HG03571 (cell line): Measurements from ENCODE around the gene TLE7.

Experiments used
- ATAC-seq: cut with Tn5 transposase; IDR thresholded peaks from one replicate; pipeline ENCODE4 v1.9.1; 2021; ENCODE audit not compliant: unreplicated experiment

The TLE7 gene

DNA sequence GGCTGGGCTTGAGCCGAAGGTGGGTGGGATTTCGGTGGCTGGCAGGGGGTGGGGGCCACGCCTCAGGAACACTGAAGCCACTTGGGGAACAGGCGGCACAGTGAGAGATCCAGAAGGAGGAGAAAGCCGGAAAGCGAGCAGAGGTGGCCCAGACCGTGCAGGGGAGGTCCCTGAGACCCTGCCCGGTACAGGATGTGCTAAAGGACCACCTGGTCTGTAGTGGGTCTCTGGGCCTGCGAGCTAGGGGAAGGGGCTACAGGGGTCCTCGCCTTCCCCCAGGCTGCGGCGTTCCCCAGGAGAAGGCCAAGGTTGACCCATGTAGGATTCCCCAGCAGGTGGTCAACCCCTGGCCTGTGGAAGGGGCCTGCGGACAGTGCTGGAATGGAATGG lies at the start of gene TLE7:
TLE7 (minus strand) TSS at position 4 of the 390 bp plus-strand sequence. CDS start 8,730 bp downstream, outside the sequence.
- no peak for ATAC-seq

DNA sequence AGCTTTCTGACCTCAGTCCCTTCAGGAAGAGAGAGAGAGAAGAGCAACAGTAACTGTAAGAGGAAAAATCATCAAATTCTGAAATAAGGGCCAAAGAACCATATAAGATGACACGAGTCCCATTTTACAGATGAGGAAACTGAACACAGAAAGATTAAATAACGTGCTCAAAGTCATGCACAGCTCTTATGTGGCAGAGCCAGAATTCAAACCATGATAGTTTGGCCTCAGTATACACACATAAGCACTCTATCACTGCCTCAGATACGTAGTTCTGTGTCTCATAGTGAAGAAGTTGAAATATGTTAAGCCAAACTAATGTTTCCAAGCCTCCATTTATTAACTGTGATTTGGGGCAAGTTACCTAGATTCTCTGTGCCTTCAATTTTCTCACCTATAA lies 49.2 kb upstream of the TLE7 start:
- ATAC-seq: no peak

DNA sequence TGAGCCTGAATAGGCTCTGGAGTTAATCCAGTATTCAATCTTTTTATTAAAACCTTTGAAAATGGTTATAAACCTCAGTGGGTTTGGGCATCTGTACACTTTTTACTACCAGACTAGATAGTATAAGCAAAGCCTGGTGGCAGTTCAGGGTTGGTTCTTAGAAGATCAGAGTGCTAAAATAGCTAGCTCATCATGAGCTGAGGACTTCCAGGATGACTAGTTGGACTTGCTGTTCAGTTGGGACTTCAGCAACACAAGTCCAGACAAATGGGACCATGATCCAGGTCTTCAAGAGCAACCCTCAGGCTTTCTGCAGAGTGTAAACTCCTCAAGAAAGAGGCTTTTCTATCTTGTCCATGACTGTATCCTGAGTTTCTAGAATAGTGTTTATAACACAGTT lies 48.5 kb upstream of the TLE7 start:
- ATAC-seq: no peak

DNA sequence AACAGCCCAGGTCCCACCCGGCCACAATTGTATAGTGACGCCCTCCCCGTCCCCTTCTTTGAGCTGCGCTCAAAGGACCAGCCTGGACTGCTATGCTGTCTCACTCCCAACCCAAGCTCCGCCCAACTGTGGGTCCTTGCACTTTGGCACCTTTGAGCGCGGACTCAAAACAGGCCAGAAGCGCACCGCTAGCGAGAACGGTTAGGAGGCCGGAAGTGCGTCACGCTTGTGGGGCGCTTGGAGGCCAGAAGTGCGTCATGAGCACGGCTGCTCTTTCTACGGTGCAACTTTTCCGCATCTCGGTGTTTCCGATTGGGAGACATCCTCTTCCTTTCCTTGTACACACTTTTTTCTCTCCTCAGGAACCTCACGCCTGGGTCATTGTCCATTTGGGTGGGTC lies 47.3 kb upstream of the TLE7 start, which contains the start of gene ZNF19:
ZNF19 (minus strand) TSS at position 203 of the 400 bp plus-strand sequence. CDS start 7,210 bp downstream, outside the sequence.
- no peak for ATAC-seq

DNA sequence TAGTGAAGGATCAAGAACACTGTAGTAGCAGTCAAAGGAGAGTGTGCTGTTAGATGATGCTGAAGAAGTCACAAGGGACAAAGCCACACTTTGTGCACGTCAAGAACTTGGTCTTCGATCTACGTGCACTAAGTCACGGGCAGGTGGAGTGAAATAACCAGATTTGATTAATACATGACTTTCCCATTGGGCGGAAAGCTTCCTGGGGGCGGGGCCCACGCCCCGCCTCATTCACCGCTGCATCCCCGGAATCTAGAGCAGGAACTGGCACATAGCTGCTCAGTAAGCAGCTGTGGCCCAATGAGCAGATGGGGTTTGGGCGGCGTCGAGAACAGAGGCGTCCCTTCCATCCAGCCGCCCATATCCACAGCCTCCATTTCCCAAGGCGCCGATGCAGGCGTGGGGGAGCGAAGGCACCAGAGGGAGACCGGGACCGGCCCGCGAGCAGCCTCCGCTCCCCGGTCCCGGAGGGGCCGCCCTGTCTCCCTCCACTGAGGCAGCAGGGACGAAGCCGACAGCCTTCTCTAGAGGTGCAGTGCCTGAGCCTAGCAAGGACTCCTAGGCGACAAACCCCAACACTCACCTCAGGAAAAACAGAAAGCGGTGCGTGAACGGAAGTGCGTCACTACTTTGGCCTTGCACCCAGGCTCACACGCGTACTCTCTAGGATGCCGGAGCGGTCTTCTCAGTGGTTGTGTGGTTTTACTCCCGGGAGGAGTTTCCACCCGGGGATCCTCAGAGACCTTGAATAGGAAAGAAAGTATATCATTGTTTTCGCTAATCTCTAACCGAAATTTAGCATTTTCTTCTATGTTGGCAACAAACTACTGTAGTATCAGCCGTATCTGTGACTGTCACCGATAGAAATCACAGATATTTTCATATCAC lies 42.4 kb upstream of the TLE7 start:
- ATAC-seq: peak; percentile 93

DNA sequence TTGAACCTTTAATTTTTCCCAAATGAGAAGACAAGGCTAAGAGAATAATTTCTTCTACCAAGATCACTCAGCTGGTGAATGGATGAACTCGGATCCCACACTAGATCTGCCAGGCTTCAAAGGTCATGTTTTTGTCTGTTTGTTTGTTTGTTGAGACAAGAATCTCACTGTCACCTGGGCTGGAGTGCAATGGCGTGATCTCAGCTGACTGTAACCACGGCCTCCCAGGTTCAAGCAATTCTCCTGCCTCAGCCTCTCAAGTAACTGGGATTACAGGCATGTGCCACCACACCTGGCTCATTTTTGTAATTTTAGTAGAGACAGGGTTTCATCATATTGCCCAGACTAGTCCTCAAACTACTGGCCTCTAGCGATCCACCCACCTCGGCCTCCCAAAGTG lies 40.7 kb upstream of the TLE7 start:
- ATAC-seq: no peak

DNA sequence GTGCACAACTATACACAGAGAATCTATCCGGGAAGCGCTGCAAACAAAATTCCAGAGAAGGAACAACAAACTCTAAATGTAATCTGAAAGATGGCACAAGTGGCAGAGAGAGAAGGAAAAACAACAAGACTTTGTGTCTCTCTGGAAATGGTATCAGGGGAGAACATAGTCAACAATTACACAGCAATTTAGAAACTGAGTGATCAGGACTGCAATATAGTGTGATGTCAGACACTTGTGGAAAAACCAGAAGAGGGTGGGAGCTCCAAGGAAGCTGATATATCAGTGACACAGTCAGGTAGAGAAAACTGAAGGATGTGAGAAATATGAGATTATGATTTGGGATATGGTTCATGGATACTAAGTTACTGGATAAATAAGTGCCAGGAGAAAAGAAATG lies 39.1 kb upstream of the TLE7 start:
- no peak for ATAC-seq

DNA sequence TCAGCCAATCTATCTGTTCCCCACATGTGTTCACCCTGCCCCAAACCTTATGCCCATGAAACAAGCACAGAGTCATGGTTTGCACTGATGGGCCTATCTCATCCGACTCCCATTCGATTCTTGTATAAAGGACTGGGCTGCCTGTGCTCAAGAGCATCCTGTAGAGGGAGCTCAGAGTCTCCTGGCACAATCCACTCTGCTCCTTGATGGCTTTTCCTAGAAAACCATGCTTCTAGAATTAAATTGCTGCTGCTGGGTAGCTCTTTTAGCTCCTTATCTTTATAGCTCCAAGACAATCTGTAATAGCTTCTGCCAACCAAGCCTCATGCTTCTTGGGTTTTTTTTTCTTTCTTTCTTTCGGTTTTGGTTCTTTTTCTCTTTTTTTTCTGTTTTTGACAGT lies 37.6 kb upstream of the TLE7 start:
- ATAC-seq: no peak

DNA sequence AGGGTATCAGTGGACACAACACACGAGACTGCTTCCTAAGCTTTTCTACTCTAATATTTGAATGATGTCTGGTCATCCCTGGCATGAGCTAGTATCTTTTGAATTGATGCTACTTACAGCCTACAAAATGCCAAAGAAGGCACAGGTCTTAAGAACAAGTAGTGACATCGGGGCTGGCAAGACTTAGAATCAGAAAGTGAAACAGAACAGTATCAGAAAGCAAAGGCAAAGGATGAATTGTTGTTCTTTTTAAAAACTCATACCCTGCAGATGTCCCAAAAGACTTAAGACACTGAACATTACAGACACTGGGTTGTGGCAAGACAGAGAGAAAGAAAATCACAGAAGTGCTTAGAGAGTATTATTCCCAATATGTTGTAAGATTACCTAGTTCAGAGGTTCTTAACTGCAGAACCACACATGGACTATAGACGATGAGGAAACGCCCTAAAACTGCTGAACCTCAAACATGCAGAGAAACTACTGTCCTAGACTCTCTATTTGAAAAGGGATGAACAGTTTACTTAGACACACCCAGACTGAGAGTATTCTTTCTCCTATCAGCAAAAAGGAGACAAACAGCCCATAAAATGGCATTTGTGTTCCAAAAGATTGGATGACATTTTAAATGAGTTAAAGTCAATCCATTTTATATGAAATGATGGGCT lies 34.7 kb upstream of the TLE7 start:
- ATAC-seq: no peak

DNA sequence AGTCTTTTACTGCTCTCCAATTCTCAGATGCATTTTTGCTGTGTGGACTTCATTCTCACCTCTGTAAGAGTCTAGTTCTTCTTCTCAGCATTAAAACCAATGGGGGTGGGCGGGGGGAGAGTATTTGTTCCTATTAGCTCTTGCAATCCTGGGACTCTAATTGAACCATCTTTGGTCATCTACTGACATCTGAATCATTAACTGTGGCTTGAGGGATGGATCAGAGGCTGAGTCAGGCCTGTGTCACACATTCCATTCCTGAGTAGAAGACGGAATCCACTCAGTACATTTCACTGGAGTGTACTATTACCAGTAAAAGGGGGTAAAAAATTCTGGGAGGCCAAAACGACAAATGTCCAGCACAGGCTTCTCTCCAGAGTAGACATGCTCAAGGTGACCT lies 33.0 kb upstream of the TLE7 start:
- ATAC-seq: no peak

DNA sequence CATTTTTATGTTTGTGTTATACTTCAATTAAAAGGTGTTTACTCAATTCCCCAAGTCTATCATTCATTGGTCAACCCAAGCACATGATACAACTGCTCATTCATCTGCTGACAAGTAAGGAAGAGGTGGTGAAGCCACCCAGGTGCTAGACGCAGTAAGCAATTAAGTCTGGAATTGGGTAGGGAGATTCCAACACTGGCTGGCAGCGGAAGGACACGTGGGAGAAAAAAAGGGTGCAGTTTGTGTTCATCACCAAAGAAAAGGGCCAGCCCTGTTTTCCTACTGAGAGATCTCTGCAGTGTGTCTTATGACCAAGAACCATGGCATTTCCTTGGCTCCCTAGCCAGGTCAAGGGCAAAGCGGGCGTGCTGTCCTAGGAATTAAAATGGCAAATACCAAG lies 32.0 kb upstream of the TLE7 start:
- ATAC-seq: no peak

DNA sequence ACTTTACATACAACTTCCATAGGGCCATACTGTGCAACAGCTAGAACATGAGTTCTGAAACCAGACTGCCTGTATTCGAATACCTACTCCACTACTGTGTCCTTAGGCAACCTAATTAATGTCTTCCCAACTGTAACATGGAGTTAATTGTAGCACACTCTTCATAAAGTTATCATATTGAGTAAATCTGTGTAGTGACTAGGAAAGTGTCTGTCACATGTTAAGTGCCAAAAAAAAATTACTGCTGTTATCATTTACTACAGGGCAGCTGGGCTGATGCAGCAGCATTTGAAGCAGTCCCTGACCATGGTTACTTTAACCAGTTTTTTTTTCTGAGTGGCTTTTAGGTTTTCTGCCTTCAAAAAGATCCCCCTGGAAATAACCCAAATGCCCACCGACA lies 31.1 kb upstream of the TLE7 start:
- no peak for ATAC-seq

DNA sequence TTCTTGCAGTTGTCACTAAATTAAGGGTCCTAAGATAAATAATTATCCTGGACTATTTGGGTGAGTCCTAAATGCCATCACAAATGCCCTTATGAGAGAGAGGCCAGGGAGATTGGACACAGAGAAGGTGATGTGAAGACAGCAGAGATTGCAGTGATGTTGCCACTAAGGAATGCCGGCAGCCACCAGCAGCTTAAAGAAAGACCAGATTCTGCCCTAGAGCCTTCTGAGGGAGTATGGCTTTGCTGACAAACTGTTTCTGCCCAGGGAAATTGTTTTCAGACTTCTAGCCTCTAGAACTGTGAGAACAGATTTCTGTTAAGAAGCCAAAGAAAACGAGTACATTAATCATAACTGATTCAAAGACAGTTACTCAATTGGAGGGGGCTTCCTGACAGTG lies 30.2 kb upstream of the TLE7 start:
- no peak for ATAC-seq

DNA sequence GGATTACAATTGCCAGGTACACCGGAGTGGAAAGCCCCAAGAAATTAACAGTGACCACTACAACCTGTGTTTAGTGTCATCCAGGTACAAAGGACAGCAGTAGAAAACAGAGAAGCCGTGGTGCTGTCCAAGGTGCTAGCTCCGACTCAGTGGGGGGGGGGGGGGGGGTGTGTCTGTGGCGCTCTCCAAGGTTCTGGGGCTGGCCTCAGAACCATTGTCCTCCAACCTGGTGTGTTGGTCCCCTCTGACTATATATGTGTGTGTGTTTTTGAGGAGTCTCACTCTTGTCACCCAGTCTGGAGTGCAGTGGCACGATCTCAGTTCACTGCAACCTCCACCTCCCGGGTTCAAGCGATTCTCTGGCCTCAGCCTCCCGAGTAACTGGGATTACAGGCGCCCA lies 26.0 kb upstream of the TLE7 start:
- ATAC-seq: no peak

DNA sequence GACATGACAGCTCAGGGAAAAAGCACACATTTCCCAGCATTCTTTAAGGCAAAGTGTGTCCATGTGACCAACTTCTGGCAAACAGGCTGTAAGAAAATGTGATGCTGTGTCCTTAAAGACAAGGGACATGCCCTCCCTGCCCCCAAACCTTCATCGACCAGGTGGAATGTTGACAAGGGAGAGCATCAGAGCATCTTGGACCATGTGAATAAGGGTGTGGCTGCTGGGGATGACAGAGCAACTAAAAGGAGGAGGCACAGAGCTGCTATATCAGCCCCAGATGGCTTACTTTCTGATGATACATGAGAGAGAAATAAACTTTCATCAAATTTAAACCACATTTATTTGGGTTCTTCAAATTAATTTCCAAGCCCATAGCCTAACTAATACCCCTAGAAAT lies 22.4 kb upstream of the TLE7 start:
- ATAC-seq: no peak

DNA sequence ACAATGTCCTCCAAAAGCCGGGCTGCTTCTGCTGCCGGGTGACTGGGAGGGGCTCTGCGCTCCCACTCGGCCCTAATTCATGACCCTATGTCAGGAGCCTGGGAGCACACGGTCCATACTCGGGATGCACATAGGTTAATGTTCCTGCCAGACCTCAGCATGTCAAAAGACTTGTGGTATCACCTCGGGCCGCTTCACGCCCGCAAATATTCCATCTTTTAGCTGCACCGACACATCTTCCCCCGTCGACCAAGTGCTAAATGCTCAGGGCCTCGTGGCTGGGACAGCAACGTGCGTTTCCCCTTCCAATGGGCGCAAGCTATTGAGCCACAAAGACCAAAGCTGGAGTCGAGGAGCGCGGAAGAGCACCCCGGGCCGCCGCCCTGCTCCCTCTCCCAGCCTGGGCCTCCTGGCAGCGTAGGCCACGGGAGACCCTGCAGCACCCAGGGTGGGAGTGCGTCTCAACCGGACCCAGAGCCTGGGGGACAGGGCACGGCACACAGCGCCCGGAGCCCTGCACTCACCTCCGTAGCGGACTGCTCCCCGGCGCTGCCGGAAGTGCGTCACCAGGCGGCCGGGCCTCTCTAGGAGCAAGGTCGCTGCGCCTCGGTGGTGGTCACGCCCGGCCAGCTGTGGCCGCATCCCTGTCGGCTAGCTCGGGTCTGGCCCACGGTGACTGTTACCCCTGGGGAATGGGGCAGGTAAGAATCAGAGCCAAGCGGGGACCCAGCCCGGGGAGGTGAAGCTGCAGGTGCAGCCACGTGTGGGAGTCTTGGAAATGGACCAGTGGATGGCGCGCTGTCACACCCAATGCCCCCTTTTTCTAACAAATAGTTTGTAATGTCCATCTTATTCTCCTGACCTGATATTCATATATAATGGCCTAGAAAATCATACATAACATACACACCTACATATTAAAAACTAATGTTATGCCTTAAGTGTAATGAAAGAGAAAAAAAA lies 20.1 kb upstream of the TLE7 start, which contains the start of gene ZNF23:
ZNF23 (minus strand) TSS at position 562 of the 963 bp plus-strand sequence. CDS start 5,451 bp downstream, outside the sequence.
- peak; percentile 98 for ATAC-seq

DNA sequence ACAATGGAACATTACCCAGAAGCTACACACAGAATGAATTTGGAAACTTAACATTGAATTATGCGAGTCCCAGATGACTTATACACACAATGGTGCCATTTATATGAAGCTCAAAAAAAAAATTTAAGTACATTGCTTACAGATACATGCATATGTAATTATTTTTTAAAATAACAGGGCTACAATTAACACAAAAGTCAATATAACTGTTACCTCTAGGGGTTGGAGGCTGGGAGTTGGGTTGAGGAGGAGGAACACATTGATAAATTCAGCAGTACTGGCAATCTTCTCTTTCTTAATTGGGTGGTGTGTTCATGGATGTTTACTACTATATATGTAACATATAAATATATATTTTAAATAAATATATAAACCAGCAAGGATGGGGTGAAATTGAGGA lies 19.1 kb upstream of the TLE7 start:
- ATAC-seq: no peak

DNA sequence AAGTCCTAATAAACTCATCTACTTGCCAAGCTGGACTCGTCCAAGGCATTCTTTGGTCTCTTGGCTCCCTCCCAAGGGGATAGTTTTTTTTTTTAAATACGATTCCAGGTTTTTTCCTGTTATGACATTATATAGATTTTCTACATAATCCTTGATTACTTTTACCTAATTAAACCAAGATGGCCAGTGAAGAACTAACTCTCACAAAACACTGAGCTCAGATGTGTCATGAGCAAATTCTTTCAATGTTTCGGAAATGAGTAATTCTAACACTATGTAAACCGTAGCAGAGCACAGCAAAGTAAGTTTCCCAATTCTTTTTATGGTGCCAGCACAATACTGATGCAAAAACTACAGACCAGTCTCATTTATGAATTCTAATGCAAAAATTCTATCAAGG lies 18.4 kb upstream of the TLE7 start:
- no peak for ATAC-seq

DNA sequence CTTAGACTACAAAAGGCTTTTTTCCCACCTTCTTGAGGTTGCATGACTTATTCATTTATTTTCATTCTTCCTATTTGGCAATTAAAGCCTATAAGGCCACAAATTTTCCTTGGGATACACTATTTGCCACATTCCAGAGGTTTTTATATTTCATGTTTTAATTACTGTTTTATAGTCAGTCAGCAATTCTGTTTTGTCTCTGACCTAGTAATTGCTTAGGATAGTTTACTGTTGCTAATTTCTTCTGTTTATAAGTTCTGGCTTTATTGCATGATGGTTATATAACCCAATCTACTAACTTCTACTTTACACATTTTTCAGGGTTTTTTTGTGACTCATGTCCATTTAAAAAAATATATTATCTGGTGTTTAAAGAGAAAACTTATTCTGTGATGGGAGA lies 17.7 kb upstream of the TLE7 start:
- no peak for ATAC-seq

DNA sequence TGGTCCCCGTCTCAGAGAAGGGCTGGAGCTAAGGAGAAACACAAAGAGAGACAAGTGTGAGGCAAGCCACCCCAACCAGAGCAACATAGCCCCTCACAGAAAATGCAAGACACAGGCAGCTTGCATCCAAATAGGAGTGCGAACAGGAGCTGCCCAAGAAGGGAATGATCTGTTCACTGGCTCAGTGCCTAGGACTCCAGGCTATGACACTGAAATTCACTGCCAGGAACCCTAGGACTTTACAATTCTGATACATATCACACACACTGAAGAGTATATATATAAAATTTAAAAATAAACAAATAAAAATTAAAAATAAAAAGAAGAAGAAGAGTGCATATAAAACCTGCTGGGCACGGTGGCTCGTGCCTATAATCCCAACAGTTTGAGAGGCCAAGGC lies 14.9 kb upstream of the TLE7 start:
- ATAC-seq: no peak

DNA sequence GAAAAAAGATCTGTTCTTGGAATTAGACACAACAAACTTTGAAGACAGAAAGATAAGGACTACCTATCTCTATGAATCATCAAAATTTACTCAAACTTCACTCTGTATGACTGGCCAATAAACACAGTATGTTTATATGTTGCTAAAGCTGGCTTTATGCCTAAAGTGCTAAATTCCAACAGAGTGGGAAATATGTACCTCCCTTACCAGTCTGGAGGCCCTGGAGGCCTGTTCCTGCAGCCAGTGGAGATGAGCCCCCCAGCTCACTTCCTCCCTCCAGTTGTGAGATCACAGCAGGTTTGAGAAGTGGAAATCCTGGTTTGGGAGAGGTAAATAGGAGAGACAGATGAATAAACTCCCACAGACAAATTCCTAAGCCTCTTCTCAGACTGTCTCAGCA lies 11.2 kb upstream of the TLE7 start:
- ATAC-seq: no peak
